ENCODE data around the gene MYH14. TPM values are rescaled to one million over a fixed set of nuclear protein-coding genes. Genes with fewer than 3 reads are reported as not detected.

MYH14 gene
- polyA plus RNA-seq, 1 of the 3 experiments (the other 2 are of a cell fraction): 0.02 TPM

- H4K20me1 ChIP-seq (ENCODE audit: insufficient read depth): no peaks in the 10 kb centered on the region
- H3K4me1 ChIP-seq (ENCODE audit: control insufficient read depth in 1 of 2, insufficient read depth in 2 of 2, low read depth in 1 of 2, low read length in 1 of 2): peaks cover 0 to 2% of the 10 kb centered on the region in 2 experiments; a peak in 1 of 4 replicates
- no peak overlapping the region for H3K4me3 ChIP-seq (ENCODE audit: low read depth in 2 of 2, low read length in 1 of 2)
- no peak overlapping the region for H3K27ac ChIP-seq (ENCODE audit: low read depth in 2 of 2, low read length in 1 of 2)
- DNase-seq: no peak
- peaks cover under 1% of the 10 kb centered on the region for H3F3A ChIP-seq (replicated peaks; ENCODE audit: insufficient read depth)
- H3K27me3 ChIP-seq (ENCODE audit: insufficient read depth): peaks cover 19% of the 10 kb centered on the region
- no peak overlapping the region for H3K4me2 ChIP-seq
- 70% methylated on average over 8 of the region's 8 CpGs for WGBS (ENCODE audit: low lambda C conversion rate)
- no peaks in the 10 kb centered on the region for H3K79me2 ChIP-seq (ENCODE audit: insufficient read depth)
- ChIA-PET CTCF (no interaction called here), POLR2A (no interaction called here)
- no peaks in the 10 kb centered on the region for H3K9me2 ChIP-seq
- H2AFZ ChIP-seq (ENCODE audit: low read depth): no peak overlapping the region
- H3K9me3 ChIP-seq: no peaks in the 10 kb centered on the region
- no peaks in the 10 kb centered on the region for H3K36me3 ChIP-seq (replicated peaks in 1 of 2; ENCODE audit: control insufficient read depth in 1 of 2, insufficient read depth in 2 of 2, low read length in 1 of 2)
- no peak overlapping the region for H3K9ac ChIP-seq
- TF ChIP-seq RFX5 (IDR thresholded peaks at IDR 0.05; ENCODE audit: low read length) (no peak), MXI1 (IDR thresholded peaks at IDR 0.05; ENCODE audit: low read depth, low read length) (no peak), FOXJ3 (CRISPR knock-in tag; IDR thresholded peaks at IDR 0.05) (no peak), POLR2AphosphoS5 (IDR thresholded peaks at IDR 0.05; ENCODE audit: low read depth, low read length) (no peak)
- TF ChIP-seq, protein P1, sequence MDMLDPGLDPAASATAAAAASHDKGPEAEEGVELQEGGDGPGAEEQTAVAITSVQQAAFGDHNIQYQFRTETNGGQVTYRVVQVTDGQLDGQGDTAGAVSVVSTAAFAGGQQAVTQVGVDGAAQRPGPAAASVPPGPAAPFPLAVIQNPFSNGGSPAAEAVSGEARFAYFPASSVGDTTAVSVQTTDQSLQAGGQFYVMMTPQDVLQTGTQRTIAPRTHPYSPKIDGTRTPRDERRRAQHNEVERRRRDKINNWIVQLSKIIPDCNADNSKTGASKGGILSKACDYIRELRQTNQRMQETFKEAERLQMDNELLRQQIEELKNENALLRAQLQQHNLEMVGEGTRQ (IDR thresholded peaks at IDR 0.05; ENCODE audit: borderline replicate concordance, low read depth, low read length): no peak
These were observed 115.0 kb downstream of the MYH14 start for GRCh38 chr19:50318438-50318837.

- H3K79me2 ChIP-seq (ENCODE audit: insufficient read depth): no peaks in the 10 kb centered on the region
- CTCF ChIA-PET: no interaction called here
- no peaks in the 10 kb centered on the region for H3F3A ChIP-seq (replicated peaks; ENCODE audit: insufficient read depth)
- no peak overlapping the region for H3K9ac ChIP-seq
- H3K9me2 ChIP-seq: no peaks in the 10 kb centered on the region
- 69% methylated on average over 11 of the region's 11 CpGs for WGBS (ENCODE audit: low lambda C conversion rate)
- no peak overlapping the region for H2AFZ ChIP-seq (ENCODE audit: low read depth)
- POLR2A ChIA-PET: no interaction called here
- TF ChIP-seq TAF1 (IDR thresholded peaks at IDR 0.05; ENCODE audit: borderline replicate concordance, low read depth, low read length) (no peak), SIN3A (IDR thresholded peaks at IDR 0.05; ENCODE audit: borderline replicate concordance, low read depth, low read length) (no peak), GATA2 (CRISPR knock-in tag; IDR thresholded peaks at IDR 0.05) (no peak), MEF2A (IDR thresholded peaks at IDR 0.05; ENCODE audit: borderline replicate concordance, low read depth) (no peak), GABPA (IDR thresholded peaks at IDR 0.05; ENCODE audit: low read depth) (no peak), YY1 (IDR thresholded peaks at IDR 0.05; ENCODE audit: low read depth) (no peak), PBX3 (IDR thresholded peaks at IDR 0.05) (no peak), RAD21 (IDR thresholded peaks at IDR 0.05; ENCODE audit: low read length) (no peak), CHD2 (IDR thresholded peaks at IDR 0.05; ENCODE audit: low read length, partially characterized antibody) (no peak), IRF3 (IDR thresholded peaks at IDR 0.05; ENCODE audit: low read depth, low read length) (no peak), FOXM1 (IDR thresholded peaks at IDR 0.05; ENCODE audit: low read depth) (no peak), ZBTB33 (IDR thresholded peaks at IDR 0.05; ENCODE audit: borderline replicate concordance, low read depth) (no peak), RCOR1 (IDR thresholded peaks at IDR 0.05; ENCODE audit: low read length) (no peak), SMC3 (IDR thresholded peaks at IDR 0.05; ENCODE audit: low read depth, low read length) (no peak), JUND (IDR thresholded peaks at IDR 0.05) (no peak), TCF12 (IDR thresholded peaks at IDR 0.05) (no peak), FOSL2 (IDR thresholded peaks at IDR 0.05; ENCODE audit: borderline replicate concordance, low read depth) (no peak), EZH2phosphoT487 (IDR thresholded peaks at IDR 0.05; ENCODE audit: borderline replicate concordance, low read depth) (no peak), FOXJ3 (CRISPR knock-in tag; IDR thresholded peaks at IDR 0.05) (no peak)
- TF ChIP-seq, protein P1 (IDR thresholded peaks at IDR 0.05; ENCODE audit: borderline replicate concordance, low read depth, low read length): no peak
- H3K9me3 ChIP-seq: no peaks in the 10 kb centered on the region
- peaks cover 12% of the 10 kb centered on the region for H3K27me3 ChIP-seq (ENCODE audit: insufficient read depth)
- H3K4me3 ChIP-seq (ENCODE audit: low read depth in 2 of 2, low read length in 1 of 2): no peak overlapping the region
- H3K36me3 ChIP-seq (replicated peaks in 1 of 2; ENCODE audit: control insufficient read depth in 1 of 2, insufficient read depth in 2 of 2, low read length in 1 of 2): no peaks in the 10 kb centered on the region
- no peak overlapping the region for H3K27ac ChIP-seq (ENCODE audit: low read depth in 2 of 2, low read length in 1 of 2)
- H3K4me1 ChIP-seq (ENCODE audit: control insufficient read depth in 1 of 2, insufficient read depth in 2 of 2, low read depth in 1 of 2, low read length in 1 of 2): peaks cover 0 to 2% of the 10 kb centered on the region in 2 experiments; a peak in 1 of 4 replicates
- no peaks in the 10 kb centered on the region for H4K20me1 ChIP-seq (ENCODE audit: insufficient read depth)
- DNase-seq: no peak
- H3K4me2 ChIP-seq: no peak overlapping the region
These were observed 115.7 kb downstream of the MYH14 start for GRCh38 chr19:50319156-50319555.

Measured in SK-N-SH (cell line).